ENCODE results near the gene NUFIP2.

- TF ChIP-seq OSR1 (CRISPR knock-in tag; IDR thresholded peaks at IDR 0.05), result no peak
- no peak for TF ChIP-seq ZNF70 (CRISPR knock-in tag; IDR thresholded peaks at IDR 0.05)
- TF ChIP-seq CSDC2 (CRISPR knock-in tag; IDR thresholded peaks at IDR 0.05), result no peak
- TF ChIP-seq ARNTL (CRISPR knock-in tag; IDR thresholded peaks at IDR 0.05; ENCODE audit: borderline replicate concordance, low read depth), result no peak
These were observed 45.1 kb downstream of the NUFIP2 start for GRCh38 chr17:29248845-29249244.

All from SK-N-SH treated with all-trans-retinoic acid at 6 μM for 48 hours (cell line).